SK-N-SH treated with all-trans-retinoic acid at 6 μM for 48 hours (cell line): ENCODE measurements around the gene NAA38.

Experiments
- ARNTL ChIP-seq: fragments of 450-650 bp; formaldehyde crosslinking; IDR thresholded peaks from 2 replicates; pipeline ENCODE4 v1.5.0; 2020; ENCODE audit warnings: low read depth, mild to moderate bottlenecking, moderate library complexity, borderline replicate concordance
- CSDC2 ChIP-seq: fragments of 250-450 bp; sonication (Bioruptor Pico); IDR thresholded peaks from 2 replicates; pipeline ENCODE4 v1.5.0; 2020; ENCODE audit warnings: mild to moderate bottlenecking, moderate library complexity
- ESRRG ChIP-seq: fragments of 250-450 bp; sonication (Bioruptor Pico); IDR thresholded peaks from 2 replicates; pipeline ENCODE4 v1.6.1; 2021; ENCODE audit warnings: mild to moderate bottlenecking
- GLIS3 ChIP-seq: fragments of 250-450 bp; sonication (Bioruptor Pico); IDR thresholded peaks from 2 replicates; pipeline ENCODE4 v1.5.0; 2020; ENCODE audit warnings: mild to moderate bottlenecking, moderate library complexity
- OSR1 ChIP-seq: fragments of 250-450 bp; sonication (Bioruptor Pico); IDR thresholded peaks from 2 replicates; pipeline ENCODE4 v1.8.0; 2022; ENCODE audit warnings: moderate library complexity, mild to moderate bottlenecking, inconsistent platforms
- POU6F1 ChIP-seq: fragments of 250-450 bp; sonication (Bioruptor Pico); IDR thresholded peaks from 2 replicates; pipeline ENCODE4 v1.8.0; 2021; ENCODE audit warnings: low read depth, mild to moderate bottlenecking, moderate library complexity, borderline replicate concordance
- RARB ChIP-seq: fragments of 250-450 bp; sonication (Bioruptor Pico); IDR thresholded peaks from 2 replicates; pipeline ENCODE4 v1.8.0; 2021; ENCODE audit warnings: mild to moderate bottlenecking, moderate library complexity
- TCF4 ChIP-seq: fragments of 250-450 bp; sonication (Bioruptor Pico); IDR thresholded peaks from 2 replicates; pipeline ENCODE4 v1.8.0; 2021; ENCODE audit warnings: mild to moderate bottlenecking, moderate library complexity, borderline replicate concordance
- ZFP3 ChIP-seq: fragments of 250-450 bp; sonication (Bioruptor Pico); IDR thresholded peaks from 2 replicates; pipeline ENCODE4 v1.5.0; 2020; ENCODE audit warnings: mild to moderate bottlenecking, moderate library complexity
- ZFP30 ChIP-seq: fragments of 450-650 bp; formaldehyde crosslinking; IDR thresholded peaks from 2 replicates; pipeline ENCODE4 v1.5.0; 2022; ENCODE audit warnings: mild to moderate bottlenecking, moderate library complexity

- TF ChIP-seq POU6F1 (CRISPR knock-in tag) (no peak), OSR1 (CRISPR knock-in tag) (no peak), TCF4 (CRISPR knock-in tag) (no peak), CSDC2 (CRISPR knock-in tag) (no peak), GLIS3 (CRISPR knock-in tag) (no peak), ZFP3 (CRISPR knock-in tag) (no peak), ARNTL (CRISPR knock-in tag) (no peak), ESRRG (no peak), RARB (CRISPR knock-in tag) (no peak), ZFP30 (CRISPR knock-in tag) (no peak)
Measured at GRCh38 chr17:7848131-7848579, 9.2 kb downstream of the NAA38 start.
